ENCODE results near the gene SYNDIG1. TPM values are rescaled to one million over a fixed set of nuclear protein-coding genes. Genes with fewer than 3 reads are reported as not detected.

Gene SYNDIG1
- total RNA-seq, 8 experiments from 2014 or later = 5.0 to 64.6 (median 11.3) TPM

GRCh38 chr20:24637087-24637486 is 167.7 kb downstream of the SYNDIG1 start:
- in situ Hi-C loops (cut with MboI; ENCODE audit: low pct_unique_long_range_greater_than_20kb in 2 of 9, low sequenced_read_pairs in 9 of 9, unreplicated experiment in 9 of 9) = no loop called here
- ATAC-seq (replicated peaks in 6 of 8) = peak in 3 of 8 experiments; percentile 32 to 52 (median 33)
- no peak overlapping the region for H3K4me3 ChIP-seq
- WGBS, 10 experiments = 0 to 70% (median 49%) methylated on average over 1 to 3 of the region's 4 CpGs; no CpG with 5 or more reads in 4 of the 10 experiments
- no peak overlapping the region for H3K27ac ChIP-seq
- H3K4me1 ChIP-seq (replicated peaks in 1 of 2) = peaks cover 29 to 32% of the 10 kb centered on the region in 2 donors

DNA sequence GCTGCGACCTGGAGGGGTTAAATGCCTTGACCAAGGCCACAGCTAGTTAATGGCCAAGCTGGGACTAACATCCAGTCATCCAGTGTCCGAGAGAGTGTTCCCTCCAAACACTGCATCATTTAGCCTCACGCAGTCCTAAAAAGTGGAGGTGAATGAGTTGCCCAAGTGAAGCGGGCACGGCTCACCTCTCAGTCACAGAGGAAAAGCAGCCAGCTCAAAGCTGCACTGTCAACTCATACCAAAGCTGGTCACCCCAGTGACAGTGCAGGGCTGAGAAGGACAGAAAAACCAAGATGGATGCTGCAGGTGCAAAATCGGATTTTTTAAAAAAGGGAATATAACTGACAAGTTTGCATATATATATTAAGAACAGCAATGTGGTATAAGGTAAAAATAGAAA is 168.5 kb downstream of the SYNDIG1 start:
- in situ Hi-C loops (cut with MboI; ENCODE audit: low pct_unique_long_range_greater_than_20kb in 2 of 9, low sequenced_read_pairs in 9 of 9, unreplicated experiment in 9 of 9) = no loop called here
- no peak overlapping the region for H3K27ac ChIP-seq
- no peak for ATAC-seq (replicated peaks in 6 of 8)
- no peak overlapping the region for H3K4me3 ChIP-seq
- WGBS, 10 experiments = 17 to 90% (median 79%) methylated on average over 1 to 4 of the region's 6 CpGs; no CpG with 5 or more reads in 2 of the 10 experiments
- peaks cover 29 to 32% of the 10 kb centered on the region in 2 donors for H3K4me1 ChIP-seq (replicated peaks in 1 of 2)

DNA sequence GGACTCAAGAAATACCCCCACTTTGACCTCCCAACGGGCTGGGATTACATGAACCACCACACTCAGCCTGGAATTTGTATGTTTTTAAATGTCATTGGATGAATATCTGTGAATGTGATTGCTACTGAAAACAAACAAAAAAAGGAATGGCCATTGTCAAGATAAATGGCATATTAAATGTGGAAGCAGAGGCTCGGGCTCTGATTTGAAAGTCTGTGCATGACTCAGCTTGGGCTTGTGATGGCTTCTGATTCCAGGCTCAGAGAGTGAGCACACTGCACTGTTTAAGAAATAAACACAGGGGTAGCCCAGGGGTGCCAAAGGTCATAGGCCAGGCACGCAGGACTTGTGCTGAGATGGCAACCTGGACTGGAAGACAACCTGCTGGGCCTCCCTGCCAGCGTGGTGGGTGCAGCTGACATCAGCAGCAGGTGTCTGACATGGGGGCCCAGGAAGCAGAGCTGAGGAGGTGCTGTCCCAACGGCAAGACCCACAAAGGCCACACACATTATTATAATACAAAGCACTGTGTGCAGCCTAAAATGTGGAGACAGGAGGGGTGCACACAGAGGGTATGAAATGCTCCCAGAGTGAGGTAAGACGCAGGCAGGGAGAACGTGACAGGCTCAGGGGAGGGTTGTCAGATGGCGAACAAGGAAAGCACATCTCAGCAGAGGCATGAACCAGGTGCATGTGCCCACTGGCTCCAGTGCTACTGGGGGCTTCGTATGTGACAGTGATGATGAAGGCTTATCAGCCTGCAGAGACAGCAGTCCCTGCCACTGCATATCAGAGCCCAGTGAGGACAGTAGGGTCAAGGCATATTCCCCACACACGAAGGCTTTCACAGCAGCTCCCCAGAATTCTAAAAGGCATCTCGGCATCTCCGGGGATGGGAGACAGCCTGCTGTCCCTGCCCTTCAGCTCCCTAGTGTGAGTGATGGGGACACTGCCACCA is 169.4 kb downstream of the SYNDIG1 start:
- WGBS, 10 experiments = 39 to 83% (median 59%) methylated on average over 1 to 8 of the region's 12 CpGs; no CpG with 5 or more reads in 2 of the 10 experiments
- H3K4me3 ChIP-seq = no peak overlapping the region
- peaks cover 32 to 33% of the 10 kb centered on the region in 2 donors for H3K4me1 ChIP-seq (replicated peaks in 1 of 2)
- peak overlapping the region in 1 of 2 donors; percentile 11 for H3K27ac ChIP-seq
- in situ Hi-C loops (cut with MboI; ENCODE audit: low pct_unique_long_range_greater_than_20kb in 2 of 9, low sequenced_read_pairs in 9 of 9, unreplicated experiment in 9 of 9) = no loop called here
- ATAC-seq (replicated peaks in 6 of 8) = peak in 5 of 8 experiments; percentile 77 to 82 (median 79)

- Histone ChIP-seq H3K27ac (no peak overlapping the region), H3K4me1 (replicated peaks in 1 of 2) (peaks cover 24 to 34% of the 10 kb centered on the region in 2 donors), H3K4me3 (no peak overlapping the region)
- no peak for ATAC-seq (replicated peaks in 6 of 8)
- in situ Hi-C loops (cut with MboI; ENCODE audit: low pct_unique_long_range_greater_than_20kb in 2 of 9, low sequenced_read_pairs in 9 of 9, unreplicated experiment in 9 of 9) = no loop called here
- 40 to 100% (median 100%) methylated on average over 1 to 2 of the region's 2 CpGs; no CpG with 5 or more reads in 3 of the 10 experiments for WGBS, 10 experiments
These were observed 170.8 kb downstream of the SYNDIG1 start for GRCh38 chr20:24640276-24640675.

DNA sequence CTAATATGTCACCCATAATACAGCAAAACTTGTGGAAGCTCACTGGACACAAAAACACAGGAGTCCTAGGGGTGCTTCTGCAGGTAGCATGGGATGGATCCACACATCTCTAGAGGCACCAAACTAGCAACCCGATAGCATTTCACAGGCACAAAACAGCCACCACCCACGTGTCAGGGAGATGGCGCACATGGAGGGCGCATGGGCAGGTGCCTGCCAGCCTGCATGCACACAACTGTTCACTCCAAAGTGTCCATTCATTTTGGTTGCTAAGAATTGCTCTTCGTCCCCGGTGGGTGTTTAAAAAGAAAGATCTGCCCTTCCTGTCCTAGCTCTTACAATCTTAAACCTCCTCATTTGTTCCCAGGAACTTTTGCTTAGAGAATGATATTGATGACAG is 171.3 kb downstream of the SYNDIG1 start:
- Histone ChIP-seq H3K4me1 (replicated peaks in 1 of 2) (peaks cover 24 to 32% of the 10 kb centered on the region in 2 donors), H3K27ac (no peak overlapping the region), H3K4me3 (no peak overlapping the region)
- in situ Hi-C loops (cut with MboI; ENCODE audit: low pct_unique_long_range_greater_than_20kb in 2 of 9, low sequenced_read_pairs in 9 of 9, unreplicated experiment in 9 of 9) = no loop called here
- 60 to 96% (median 80%) methylated on average over 1 to 5 of the region's 6 CpGs; no CpG with 5 or more reads in 3 of the 10 experiments for WGBS, 10 experiments
- no peak for ATAC-seq (replicated peaks in 6 of 8)

GRCh38 chr20:24643731-24644626 is 174.6 kb downstream of the SYNDIG1 start:
- WGBS, 10 experiments = 54 to 100% (median 100%) methylated on average over 1 to 2 of the region's 2 CpGs; no CpG with 5 or more reads in 2 of the 10 experiments
- H3K27ac ChIP-seq = no peak overlapping the region
- peaks cover 4 to 13% of the 10 kb centered on the region in 2 donors for H3K4me1 ChIP-seq (replicated peaks in 1 of 2)
- no peak overlapping the region for H3K4me3 ChIP-seq
- peak in 4 of 8 experiments; percentile 45 to 79 (median 60) for ATAC-seq (replicated peaks in 6 of 8)
- in situ Hi-C loops (cut with MboI; ENCODE audit: low pct_unique_long_range_greater_than_20kb in 2 of 9, low sequenced_read_pairs in 9 of 9, unreplicated experiment in 9 of 9) = no loop called here

GRCh38 chr20:24646321-24646720 is 176.9 kb downstream of the SYNDIG1 start:
- 18 to 100% (median 60%) methylated on average over 1 to 9 of the region's 10 CpGs; no CpG with 5 or more reads in 3 of the 10 experiments for WGBS, 10 experiments
- in situ Hi-C loops (cut with MboI; ENCODE audit: low pct_unique_long_range_greater_than_20kb in 2 of 9, low sequenced_read_pairs in 9 of 9, unreplicated experiment in 9 of 9) = no loop called here
- Histone ChIP-seq H3K4me3 (no peak overlapping the region), H3K4me1 (replicated peaks in 1 of 2) (peaks cover 0 to 9% of the 10 kb centered on the region in 2 donors), H3K27ac (no peak overlapping the region)
- peak in 2 of 8 experiments; percentile 41 to 57 for ATAC-seq (replicated peaks in 6 of 8)

GRCh38 chr20:24647713-24648112 is 178.3 kb downstream of the SYNDIG1 start:
- in situ Hi-C loops (cut with MboI; ENCODE audit: low pct_unique_long_range_greater_than_20kb in 2 of 9, low sequenced_read_pairs in 9 of 9, unreplicated experiment in 9 of 9) = no loop called here
- Histone ChIP-seq H3K27ac (no peak overlapping the region), H3K4me3 (no peak overlapping the region), H3K4me1 (replicated peaks in 1 of 2) (peaks cover 0 to 9% of the 10 kb centered on the region in 2 donors)
- ATAC-seq (replicated peaks in 6 of 8) = no peak
- WGBS, 10 experiments = 56 to 93% (median 71%) methylated on average over 1 to 2 of the region's 2 CpGs; no CpG with 5 or more reads in 7 of the 10 experiments

GRCh38 chr20:24648481-24648880 is 179.1 kb downstream of the SYNDIG1 start:
- 20 to 70% (median 58%) methylated on average over 1 to 4 of the region's 4 CpGs; no CpG with 5 or more reads in 5 of the 10 experiments for WGBS, 10 experiments
- Histone ChIP-seq H3K4me3 (no peak overlapping the region), H3K4me1 (replicated peaks in 1 of 2) (peaks cover 0 to 9% of the 10 kb centered on the region in 2 donors), H3K27ac (no peak overlapping the region)
- in situ Hi-C loops (cut with MboI; ENCODE audit: low pct_unique_long_range_greater_than_20kb in 2 of 9, low sequenced_read_pairs in 9 of 9, unreplicated experiment in 9 of 9) = no loop called here
- ATAC-seq (replicated peaks in 6 of 8) = peak in 2 of 8 experiments; percentile 61 to 76

- H3K4me3 ChIP-seq = no peak overlapping the region
- H3K27ac ChIP-seq = no peak overlapping the region
- 60 to 88% (median 82%) methylated on average over 1 to 2 of the region's 2 CpGs; no CpG with 5 or more reads in 4 of the 10 experiments for WGBS, 10 experiments
- in situ Hi-C loops (cut with MboI; ENCODE audit: low pct_unique_long_range_greater_than_20kb in 2 of 9, low sequenced_read_pairs in 9 of 9, unreplicated experiment in 9 of 9) = no loop called here
- ATAC-seq (replicated peaks in 6 of 8) = no peak
- H3K4me1 ChIP-seq (replicated peaks in 1 of 2) = peaks cover 0 to 5% of the 10 kb centered on the region in 2 donors
These were observed 179.5 kb downstream of the SYNDIG1 start for GRCh38 chr20:24648919-24649318.

DNA sequence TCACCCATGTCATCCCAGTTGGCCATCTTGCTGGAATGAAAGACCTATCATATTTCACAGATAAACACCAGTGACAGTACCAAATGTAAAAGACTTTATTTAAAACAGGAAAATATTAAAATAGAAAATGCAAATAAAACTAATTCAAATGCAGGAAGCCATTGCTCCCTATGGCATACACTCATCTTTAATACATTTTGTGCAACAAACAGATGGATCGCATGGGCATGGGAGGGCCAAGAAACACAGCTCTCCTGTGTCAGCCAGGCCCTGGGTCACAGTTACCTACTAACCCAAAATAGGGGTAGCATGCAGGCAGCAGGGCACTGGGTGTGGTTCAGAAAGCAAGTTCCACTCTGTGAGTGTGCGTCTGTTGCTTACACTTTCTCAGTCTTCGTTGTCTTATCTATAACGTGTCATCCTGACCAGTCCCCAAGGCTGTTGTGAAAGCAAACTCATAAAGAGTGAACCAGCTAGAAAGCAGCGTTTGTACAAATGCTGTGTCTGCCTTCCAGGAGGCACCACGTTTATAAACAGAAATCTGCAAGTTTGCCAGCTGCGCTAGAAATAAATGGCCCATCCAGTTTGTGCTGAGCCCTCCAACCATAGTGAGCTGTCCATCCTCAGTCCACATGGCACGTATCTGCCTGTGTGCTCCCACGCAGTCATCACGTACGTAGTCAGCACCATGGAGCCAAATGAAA is 180.5 kb downstream of the SYNDIG1 start:
- Histone ChIP-seq H3K27ac (no peak overlapping the region), H3K4me3 (no peak overlapping the region), H3K4me1 (replicated peaks in 1 of 2) (no peaks in the 10 kb centered on the region)
- in situ Hi-C loops (cut with MboI; ENCODE audit: low pct_unique_long_range_greater_than_20kb in 2 of 9, low sequenced_read_pairs in 9 of 9, unreplicated experiment in 9 of 9) = no loop called here
- 30 to 92% (median 78%) methylated on average over 2 to 11 of the region's 11 CpGs; no CpG with 5 or more reads in 2 of the 10 experiments for WGBS, 10 experiments
- ATAC-seq (replicated peaks in 6 of 8) = peak in 2 of 8 experiments; percentile 64 to 69
